HG03039 (cell line): ENCODE measurements around the gene IL15RA.
A peak's percentile ranks its signal among the peaks of the same experiment; 100 is the strongest.

Experiments used
- ATAC-seq: cut with Tn5 transposase; IDR thresholded peaks from one replicate; pipeline ENCODE4 v1.9.1; 2021; ENCODE audit warnings: mild to moderate bottlenecking, moderate library complexity; ENCODE audit not compliant: unreplicated experiment

IL15RA gene, protein sequence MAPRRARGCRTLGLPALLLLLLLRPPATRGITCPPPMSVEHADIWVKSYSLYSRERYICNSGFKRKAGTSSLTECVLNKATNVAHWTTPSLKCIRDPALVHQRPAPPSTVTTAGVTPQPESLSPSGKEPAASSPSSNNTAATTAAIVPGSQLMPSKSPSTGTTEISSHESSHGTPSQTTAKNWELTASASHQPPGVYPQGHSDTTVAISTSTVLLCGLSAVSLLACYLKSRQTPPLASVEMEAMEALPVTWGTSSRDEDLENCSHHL

DNA sequence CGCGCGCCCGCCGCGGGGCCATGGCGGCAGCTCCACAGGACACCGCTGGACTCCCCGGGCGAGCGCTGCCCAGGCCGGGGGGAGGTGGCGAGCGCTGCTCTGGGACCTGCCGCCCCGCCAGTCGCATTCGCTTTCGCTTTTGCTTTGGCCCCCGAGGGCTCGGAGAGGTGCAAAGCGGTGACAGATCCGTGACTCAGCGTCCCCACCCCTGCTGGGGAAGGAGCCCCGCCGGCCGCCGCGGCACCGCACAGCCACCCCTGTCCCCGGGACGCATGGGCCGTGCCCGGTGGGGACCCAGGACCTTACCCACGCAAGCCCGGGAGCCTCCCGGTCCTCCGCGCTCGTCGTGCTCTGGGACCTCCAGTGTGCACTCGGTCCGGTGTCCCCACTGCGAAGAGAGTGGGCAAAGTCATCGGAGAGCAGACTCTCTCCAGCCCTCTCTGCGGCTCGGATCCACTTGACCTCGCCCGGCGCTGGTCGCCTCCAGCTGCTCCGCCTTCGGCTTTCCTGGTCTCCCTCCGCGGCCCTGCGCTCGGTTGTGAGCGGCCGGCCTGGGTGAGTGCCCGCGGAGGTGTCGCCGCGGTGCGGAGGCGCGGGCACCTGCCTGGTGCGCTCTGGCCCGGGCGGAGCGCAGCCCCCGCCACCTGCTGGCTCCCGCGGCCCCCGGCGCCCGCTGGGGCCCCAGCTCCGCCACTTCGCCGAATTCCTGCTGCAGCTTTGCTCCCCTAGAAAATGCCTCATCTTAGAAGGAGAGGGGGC, at the start of gene IL15RA:
Gene IL15RA, minus strand, starts transcription at position 73 of the 759 bp plus-strand sequence. Its CDS starts 51 bp downstream, at position 22.
- peak; percentile 54 for ATAC-seq

GRCh38 chr10:6025683-6026255, 48.4 kb upstream of the IL15RA start:
- ATAC-seq, result no peak

- no peak for ATAC-seq
Measured at GRCh38 chr10:6024334-6024682, 47.0 kb upstream of the IL15RA start.

- no peak for ATAC-seq
Measured at GRCh38 chr10:6023661-6024333, 46.5 kb upstream of the IL15RA start.

DNA sequence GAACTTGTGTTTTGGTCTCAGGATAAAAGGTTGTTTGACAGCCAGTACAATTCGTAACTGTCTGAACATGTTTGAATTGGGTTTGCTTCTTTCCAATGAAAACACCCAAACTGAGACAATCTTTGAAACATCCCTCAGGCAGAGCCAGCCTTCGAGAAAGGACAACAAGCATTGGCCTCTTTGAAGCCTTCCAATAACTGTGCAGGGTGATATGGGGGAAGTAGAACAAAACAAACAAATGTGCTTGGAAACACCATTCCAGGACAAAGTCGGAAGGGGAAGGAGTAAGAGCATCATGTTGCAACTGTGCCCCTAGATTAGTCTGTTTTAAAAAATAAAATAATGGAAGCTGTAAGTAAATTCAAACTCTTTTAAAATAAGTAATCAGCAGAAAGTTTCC, 45.3 kb upstream of the IL15RA start:
- ATAC-seq, result no peak

- ATAC-seq, result no peak
Measured at GRCh38 chr10:6020826-6021225, 43.5 kb upstream of the IL15RA start.

GRCh38 chr10:6019796-6020195, 42.5 kb upstream of the IL15RA start:
- no peak for ATAC-seq

- ATAC-seq, result no peak
Measured at GRCh38 chr10:6019010-6019782, 41.9 kb upstream of the IL15RA start.

DNA sequence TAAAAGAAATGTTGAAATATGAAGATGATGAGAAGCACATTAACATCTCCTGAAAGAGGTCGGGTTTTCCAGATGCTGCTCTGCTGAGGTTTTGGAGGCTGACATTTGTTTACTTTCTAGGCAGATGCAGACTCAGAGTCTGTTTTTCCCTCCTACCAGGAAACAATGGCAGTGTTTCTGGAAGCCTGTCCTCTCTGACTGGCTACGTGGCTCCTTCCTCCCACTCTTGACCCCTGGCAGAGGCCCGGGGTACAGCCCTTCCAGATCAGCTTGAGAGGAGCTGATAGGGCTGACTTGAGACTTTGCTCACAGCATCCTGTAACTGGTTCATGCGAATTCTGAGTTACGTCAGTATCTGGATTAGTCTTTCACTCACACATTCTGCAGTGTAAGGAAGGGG, 41.1 kb upstream of the IL15RA start:
- no peak for ATAC-seq

GRCh38 chr10:6017781-6018354, 40.5 kb upstream of the IL15RA start:
- no peak for ATAC-seq

DNA sequence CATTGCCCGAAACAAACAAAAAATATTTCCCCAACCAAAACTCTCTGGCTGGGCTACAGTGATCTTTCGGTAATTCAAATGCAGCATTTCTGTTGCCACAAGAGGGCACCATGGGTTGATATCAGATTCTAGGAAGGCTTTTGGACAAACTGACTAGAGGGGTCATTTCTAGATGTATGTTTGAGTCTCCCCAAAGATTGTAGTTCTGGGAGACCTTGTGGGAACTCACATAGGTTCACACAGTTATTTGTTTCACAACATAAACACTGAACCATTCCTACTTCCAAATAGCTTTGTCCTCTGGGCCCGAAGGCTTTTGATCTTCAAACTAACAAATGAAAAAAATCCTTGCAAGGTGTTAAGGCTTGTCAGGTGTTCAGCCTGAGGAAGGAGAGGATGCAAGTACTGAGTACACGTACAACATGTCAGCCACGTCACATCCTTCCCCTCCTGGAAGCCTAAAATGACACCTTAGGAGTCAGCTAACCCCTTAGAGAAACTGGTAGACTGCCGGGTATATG, 37.0 kb upstream of the IL15RA start:
- ATAC-seq, result no peak

DNA sequence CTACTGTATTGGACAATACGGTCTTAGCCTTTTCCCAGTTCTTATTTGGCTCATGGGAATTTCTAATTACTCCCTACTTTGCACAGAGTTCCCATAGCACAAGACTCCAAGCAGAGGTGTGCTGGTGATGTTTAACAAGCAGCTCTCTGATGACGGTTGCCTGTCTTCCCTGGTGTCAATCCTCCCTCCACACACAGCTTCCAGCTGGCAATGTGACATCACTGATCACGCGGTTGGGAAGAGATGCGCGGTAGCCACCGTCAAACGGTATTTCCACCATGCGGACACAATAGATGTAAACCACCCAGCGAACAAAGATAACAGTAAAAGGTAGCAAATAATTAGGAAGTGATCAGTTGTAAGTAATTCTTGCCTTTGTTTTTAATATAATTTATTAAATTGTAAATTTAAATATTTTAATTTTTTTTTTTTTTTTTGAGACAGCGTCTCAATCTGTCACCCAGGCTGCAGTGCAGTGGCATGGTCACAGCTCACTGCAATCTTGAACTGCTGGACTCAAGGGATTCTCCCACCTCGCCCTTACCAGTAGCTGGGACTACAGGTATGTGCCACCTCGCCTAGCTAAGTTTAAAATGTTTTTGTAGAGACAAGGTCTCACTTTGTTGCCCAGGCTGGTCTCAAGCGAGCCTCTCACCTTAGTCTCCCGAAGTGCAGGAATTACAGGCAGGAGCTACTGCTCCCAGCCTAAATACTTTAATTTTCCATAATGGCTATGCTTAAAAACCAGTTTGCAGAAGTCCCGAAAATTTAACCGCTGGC, 36.3 kb upstream of the IL15RA start:
- ATAC-seq, result no peak

DNA sequence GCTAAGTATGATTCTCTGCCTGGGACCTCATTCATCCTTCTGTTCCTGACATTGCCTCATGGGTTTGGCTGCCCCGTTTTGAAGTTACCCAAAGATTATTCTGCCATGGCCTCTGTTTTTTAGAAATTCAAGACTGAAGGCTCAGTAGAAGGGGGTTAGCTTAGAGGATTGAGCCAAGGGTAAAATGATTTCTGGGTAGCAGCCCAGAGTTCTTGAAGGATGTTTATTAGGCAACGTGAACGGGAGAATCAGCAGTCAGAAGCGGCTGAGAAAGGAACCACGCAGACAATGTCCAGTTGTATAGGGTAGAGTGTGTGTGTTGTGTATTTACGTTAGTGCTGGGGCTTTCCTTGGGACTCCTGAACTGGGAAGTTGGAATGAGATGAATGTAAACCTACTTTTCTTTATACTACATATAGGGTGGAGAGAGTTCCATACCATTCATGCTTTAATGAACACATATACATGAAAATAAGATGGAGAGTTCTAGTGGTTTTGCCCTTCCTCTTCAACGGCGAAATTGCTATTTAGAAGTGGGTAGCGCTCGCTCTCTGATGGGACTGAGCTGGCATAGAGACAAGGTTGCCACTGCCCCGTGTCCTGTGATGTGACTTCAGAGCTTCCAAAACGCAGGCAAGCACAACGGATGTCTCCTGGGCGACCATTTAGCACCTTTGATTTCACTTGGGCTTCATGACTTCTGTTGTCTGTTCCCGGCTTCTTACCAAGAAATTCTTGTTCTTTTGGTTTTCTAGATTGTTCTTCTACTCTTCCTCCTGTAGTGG, 35.0 kb upstream of the IL15RA start:
- ATAC-seq, result no peak

- no peak for ATAC-seq
Measured at GRCh38 chr10:6011558-6011957, 34.2 kb upstream of the IL15RA start.

- ATAC-seq, result no peak
Measured at GRCh38 chr10:6010569-6010968, 33.2 kb upstream of the IL15RA start.

DNA sequence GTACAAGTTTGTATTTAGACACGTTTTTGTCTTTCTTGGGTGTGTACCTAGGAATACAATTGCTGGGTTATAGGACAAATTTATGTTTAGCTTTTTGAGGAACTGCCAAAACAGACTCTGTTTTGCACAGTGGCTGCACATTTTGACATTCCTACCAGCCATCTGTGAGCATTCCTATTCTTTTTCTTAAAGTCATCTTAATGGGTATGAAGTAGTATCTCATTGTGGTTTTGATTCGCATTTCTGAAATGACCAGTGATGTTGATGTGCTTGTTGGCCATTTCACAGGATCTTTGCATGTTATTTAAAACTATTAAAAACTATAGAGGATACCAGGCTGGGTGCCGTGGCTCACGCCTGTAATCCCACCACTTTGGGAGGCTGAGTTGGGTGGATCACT, 32.6 kb upstream of the IL15RA start:
- no peak for ATAC-seq

GRCh38 chr10:6009150-6009549, 31.8 kb upstream of the IL15RA start:
- no peak for ATAC-seq

DNA sequence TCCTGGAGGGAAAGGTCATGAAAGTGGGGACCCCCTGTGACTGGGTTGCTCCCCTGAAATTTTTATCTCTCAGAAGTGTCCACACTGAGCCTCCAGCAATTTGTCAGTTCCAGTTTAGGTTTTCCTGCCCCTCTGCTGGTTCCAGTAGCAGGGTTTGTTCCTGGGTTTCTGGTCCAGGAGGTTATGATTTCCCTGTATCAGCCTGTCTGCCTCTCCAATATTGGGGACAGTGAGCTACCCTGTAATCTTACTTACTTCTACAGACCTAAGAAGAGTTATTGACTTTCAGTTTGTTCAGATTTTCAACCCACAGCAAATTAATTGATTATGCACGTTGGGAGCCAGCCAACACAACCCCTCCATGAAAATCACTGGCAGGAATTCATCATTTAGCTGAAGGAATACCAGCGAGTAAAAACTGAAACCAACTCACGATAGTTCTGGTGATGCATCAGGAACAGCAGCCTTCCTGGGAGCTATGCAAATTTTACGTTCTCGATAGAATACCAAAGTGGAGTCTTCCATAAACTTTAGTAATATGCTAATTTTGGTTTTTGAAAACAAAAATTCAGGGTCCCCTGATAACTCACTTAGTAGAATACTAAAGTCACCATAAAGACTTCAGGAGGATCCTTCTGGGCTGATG, 31.3 kb upstream of the IL15RA start:
- ATAC-seq, result no peak
